ENCODE results near the gene BMP7. TPM values are rescaled to one million over a fixed set of nuclear protein-coding genes. Genes with fewer than 3 reads are reported as not detected.
"Not testable (repeated sequence)": the region's sequence is repeated elsewhere in the genome, so short reads cannot be mapped to it uniquely, and the experiment has no call there.

Gene BMP7
- total RNA-seq, 4 donors from 2014 or later: 4.6 to 7.1 (median 5.6) TPM

DNA sequence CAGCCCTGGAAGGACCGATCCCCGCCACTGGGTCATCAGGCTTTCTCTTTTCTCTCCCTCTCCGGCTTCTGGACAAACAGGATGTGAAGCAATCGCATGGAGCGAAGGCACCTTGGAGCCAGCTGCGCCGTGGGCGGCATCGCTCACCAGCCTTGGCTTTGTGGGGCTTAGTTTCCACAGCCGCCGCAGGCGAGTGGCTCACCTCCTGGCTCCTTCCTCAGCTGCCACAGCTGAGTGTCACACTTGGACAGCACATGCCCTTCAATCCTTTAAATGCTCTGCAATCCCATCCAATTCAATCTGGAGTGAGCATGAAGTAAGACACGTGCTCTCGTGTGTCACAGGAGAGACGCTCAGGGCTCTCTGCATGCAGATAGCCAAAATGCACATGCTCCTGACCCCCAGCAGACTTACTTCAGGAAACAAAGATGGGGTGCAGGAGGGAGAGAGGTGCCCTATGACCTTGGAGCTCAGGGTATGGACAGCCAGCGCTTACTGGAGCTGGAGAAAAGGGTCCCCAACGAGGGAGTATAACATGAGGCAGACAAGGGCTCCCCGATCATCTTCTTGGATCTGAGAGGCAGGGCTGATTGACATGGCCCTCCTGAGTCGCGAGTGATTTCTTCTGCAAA, 70.9 kb downstream of the BMP7 start:
- Histone ChIP-seq H3K27me3 (peaks cover 0 to 42% (median 0%) of the 10 kb centered on the region in 4 donors), H3K4me1 (no peaks in the 10 kb centered on the region), H3K4me3 (no peak overlapping the region), H3K27ac (replicated peaks in 1 of 4) (no peak overlapping the region), H3K9me3 (no peaks in the 10 kb centered on the region), H3K36me3 (no peaks in the 10 kb centered on the region)
- no peak for DNase-seq (ENCODE audit: extremely low spot score)
- TF ChIP-seq POLR2AphosphoS5 (IDR thresholded peaks at IDR 0.05) (no peak), EP300 (IDR thresholded peaks at IDR 0.05) (no peak), POLR2A (IDR thresholded peaks at IDR 0.05; ENCODE audit: low read depth) (no peak), CTCF (IDR thresholded peaks at IDR 0.05) (no peak)
- intact Hi-C loops (cut with DNase I): no loop called here
- 84% methylated on average over 20 of the region's 20 CpGs for WGBS

DNA sequence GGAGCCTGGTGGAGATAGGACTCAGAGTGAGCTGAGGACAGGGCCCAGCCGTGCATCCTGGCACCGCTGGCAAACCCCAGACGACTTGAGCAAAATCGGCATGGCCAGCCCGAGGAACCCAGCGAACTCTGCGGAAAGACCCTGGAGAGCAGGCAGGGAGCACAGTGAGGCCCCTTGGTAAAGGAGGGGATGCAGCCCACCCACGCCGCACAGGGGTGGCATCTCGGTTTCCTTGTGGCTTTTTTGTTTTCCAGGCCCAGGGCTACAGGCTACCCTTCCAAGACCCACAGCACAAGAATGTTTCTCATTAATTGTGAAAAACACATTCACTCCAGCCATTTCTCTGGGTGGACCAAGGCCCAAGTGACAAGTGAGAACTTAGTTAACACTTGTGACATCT, 71.4 kb downstream of the BMP7 start:
- Histone ChIP-seq H3K27me3 (peaks cover 0 to 37% (median 0%) of the 10 kb centered on the region in 4 donors), H3K4me3 (no peak overlapping the region), H3K36me3 (no peaks in the 10 kb centered on the region), H3K27ac (replicated peaks in 1 of 4) (no peak overlapping the region), H3K4me1 (no peaks in the 10 kb centered on the region), H3K9me3 (no peaks in the 10 kb centered on the region)
- DNase-seq (ENCODE audit: extremely low spot score): no peak
- 97% methylated on average over 10 of the region's 10 CpGs for WGBS
- TF ChIP-seq POLR2A (IDR thresholded peaks at IDR 0.05; ENCODE audit: low read depth) (no peak), POLR2AphosphoS5 (IDR thresholded peaks at IDR 0.05) (no peak), CTCF (IDR thresholded peaks at IDR 0.05) (no peak), EP300 (IDR thresholded peaks at IDR 0.05) (no peak)
- intact Hi-C loops (cut with DNase I): no loop called here

DNA sequence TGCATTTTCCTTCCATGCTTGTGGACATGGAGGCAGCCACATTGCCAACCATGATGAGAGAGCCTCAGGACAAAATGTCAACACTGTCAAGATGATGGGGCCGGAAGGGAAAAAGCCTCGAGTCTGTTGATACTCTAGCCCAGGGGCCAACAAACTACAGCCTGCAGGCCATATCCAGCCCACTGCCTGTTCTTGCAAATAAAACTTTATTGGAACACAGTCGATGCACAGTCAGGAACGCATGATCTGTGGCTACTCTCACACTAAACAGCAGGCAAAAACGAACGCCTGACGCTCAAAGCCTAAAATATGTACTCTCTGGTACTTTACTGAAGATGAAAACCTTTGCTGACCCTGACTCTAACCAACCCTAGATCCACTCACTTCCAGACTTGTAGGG, 72.3 kb downstream of the BMP7 start:
- intact Hi-C loops (cut with DNase I): no loop called here
- no peak overlapping the region for H3K27ac ChIP-seq (replicated peaks in 1 of 4)
- H3K27me3 ChIP-seq: peaks cover 0 to 29% (median 0%) of the 10 kb centered on the region in 4 donors
- H3K9me3 ChIP-seq: no peaks in the 10 kb centered on the region
- TF ChIP-seq POLR2AphosphoS5 (IDR thresholded peaks at IDR 0.05) (no peak), POLR2A (IDR thresholded peaks at IDR 0.05; ENCODE audit: low read depth) (no peak), CTCF (IDR thresholded peaks at IDR 0.05) (no peak)
- H3K4me1 ChIP-seq: no peaks in the 10 kb centered on the region
- DNase-seq (ENCODE audit: extremely low spot score): no peak
- H3K36me3 ChIP-seq: no peaks in the 10 kb centered on the region
- no peak overlapping the region for H3K4me3 ChIP-seq
- 87% methylated on average over 7 of the region's 7 CpGs for WGBS

DNA sequence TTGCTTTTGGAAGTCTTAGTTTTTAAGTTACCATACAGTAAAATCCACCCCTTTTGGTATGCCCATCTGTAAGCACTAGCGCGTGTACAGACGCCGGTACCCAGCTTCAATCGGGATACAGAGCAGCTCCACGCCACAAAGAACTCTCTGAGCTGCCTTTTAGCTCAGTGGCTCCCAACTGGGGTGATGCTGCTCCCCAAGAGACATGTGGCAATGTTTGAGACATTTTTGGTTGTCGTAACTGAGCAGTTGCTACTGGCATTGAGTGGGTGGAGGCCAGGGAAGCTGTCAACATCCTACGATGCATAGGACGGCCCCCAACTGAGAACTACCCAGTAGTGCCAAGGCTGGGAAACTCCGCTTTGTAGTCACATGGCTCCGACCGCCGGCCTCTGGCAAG, 73.3 kb downstream of the BMP7 start:
- no peaks in the 10 kb centered on the region for H3K36me3 ChIP-seq
- WGBS: 93% methylated on average over 13 of the region's 13 CpGs
- H3K27me3 ChIP-seq: peaks cover 0 to 18% (median 0%) of the 10 kb centered on the region in 4 donors
- no peaks in the 10 kb centered on the region for H3K4me1 ChIP-seq
- no peak for TF ChIP-seq CTCF (IDR thresholded peaks at IDR 0.05)
- TF ChIP-seq POLR2A (IDR thresholded peaks at IDR 0.05; ENCODE audit: low read depth): no peak
- no peak for TF ChIP-seq EP300 (IDR thresholded peaks at IDR 0.05)
- no peak for TF ChIP-seq POLR2AphosphoS5 (IDR thresholded peaks at IDR 0.05)
- no peak for DNase-seq (ENCODE audit: extremely low spot score)
- intact Hi-C loops (cut with DNase I): no loop called here
- H3K27ac ChIP-seq (replicated peaks in 1 of 4): no peak overlapping the region
- no peak overlapping the region for H3K4me3 ChIP-seq
- no peaks in the 10 kb centered on the region for H3K9me3 ChIP-seq

DNA sequence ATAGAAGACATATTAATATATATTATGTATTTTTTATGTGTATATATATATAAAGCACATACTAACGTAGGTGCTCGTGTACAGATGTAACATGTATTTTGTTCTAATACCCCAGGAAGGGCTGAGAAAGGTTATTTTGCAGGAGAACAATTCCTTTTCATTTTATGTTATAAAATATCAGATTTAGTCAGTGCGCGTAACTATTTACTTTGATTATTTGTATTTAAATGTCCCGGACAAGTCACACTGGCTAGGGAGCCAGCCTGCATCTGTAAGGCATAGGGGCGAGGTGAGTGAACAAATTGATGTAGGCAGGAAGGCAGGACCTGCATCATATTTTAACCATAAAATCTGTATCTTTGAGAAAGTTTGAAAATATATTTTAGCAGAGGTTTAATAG, 74.1 kb downstream of the BMP7 start:
- 90% methylated on average over 6 of the region's 6 CpGs for WGBS
- H3K36me3 ChIP-seq: no peaks in the 10 kb centered on the region
- intact Hi-C loops (cut with DNase I): no loop called here
- peaks cover 0 to 12% (median 0%) of the 10 kb centered on the region in 4 donors for H3K27me3 ChIP-seq
- H3K4me1 ChIP-seq: no peaks in the 10 kb centered on the region
- no peaks in the 10 kb centered on the region for H3K9me3 ChIP-seq
- TF ChIP-seq POLR2A (IDR thresholded peaks at IDR 0.05; ENCODE audit: low read depth) (no peak), EP300 (IDR thresholded peaks at IDR 0.05) (no peak), CTCF (IDR thresholded peaks at IDR 0.05) (no peak), POLR2AphosphoS5 (IDR thresholded peaks at IDR 0.05) (no peak)
- no peak for DNase-seq (ENCODE audit: extremely low spot score)
- no peak overlapping the region for H3K27ac ChIP-seq (replicated peaks in 1 of 4)
- H3K4me3 ChIP-seq: no peak overlapping the region

DNA sequence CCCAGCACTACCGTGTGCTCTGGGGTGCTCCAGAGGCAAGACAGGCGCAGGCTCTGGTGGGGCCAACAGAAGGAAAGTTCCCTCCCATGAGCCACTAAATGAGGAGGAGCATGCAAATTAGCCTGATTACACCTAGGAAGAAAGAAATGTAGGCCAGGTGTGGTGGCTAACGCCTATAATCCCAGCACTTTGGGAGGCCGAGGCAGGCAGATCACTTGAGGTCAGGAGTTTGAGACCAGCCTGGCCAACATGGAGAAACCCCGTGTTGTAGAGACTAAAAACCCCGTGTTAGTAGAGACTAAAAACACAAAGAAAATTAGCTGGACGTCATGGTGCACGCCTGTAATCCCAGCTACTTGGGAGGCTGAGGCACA, 75.2 kb downstream of the BMP7 start:
- H3K4me1 ChIP-seq; H3K36me3 ChIP-seq; DNase-seq (ENCODE audit: extremely low spot score); intact Hi-C loops (cut with DNase I); H3K27ac ChIP-seq (replicated peaks in 1 of 4); H3K27me3 ChIP-seq; H3K4me3 ChIP-seq; H3K9me3 ChIP-seq: not testable (repeated sequence)
- WGBS: 89% methylated on average over 8 of the region's 8 CpGs
